GM23338 (cell line): ENCODE results near the gene SLX4IP. TPM values are rescaled to one million over a fixed set of nuclear protein-coding genes. Genes with fewer than 3 reads are reported as not detected.

ENCODE experiments used
- ATAC-seq: fragments of 200-7000 bp; cut with Tn5 transposase; 3 replicates; pipeline ENCODE4 v1.9.1; 2020
- DNase-seq: peaks from one replicate; pipeline ENCODE4 v3.0.0-alpha.2; 2015; ENCODE audit warnings: low spot score
- H2AFZ ChIP-seq: fragments of 200-600 bp; sonication (generic); 2 replicates; pipeline ENCODE4 v1.8.0; 2016; ENCODE audit warnings: antibody characterized with exemption, mild to moderate bottlenecking, moderate library complexity
- H3F3A ChIP-seq: fragments of 200-600 bp; sonication (generic); replicated peaks from 2 replicates; pipeline ENCODE4 v1.8.0; 2017; ENCODE audit warnings: antibody characterized with exemption, mixed run types, low read depth
- H3K27ac ChIP-seq: fragments of 200-600 bp; sonication (generic); 2 replicates; pipeline ENCODE4 v1.6.1; 2016; ENCODE audit warnings: low read depth
- H3K27me3 ChIP-seq: fragments of 200-600 bp; sonication (generic); 2 replicates; pipeline ENCODE4 v1.8.0; 2016; ENCODE audit warnings: mild to moderate bottlenecking, mixed run types, moderate library complexity; ENCODE audit not compliant: insufficient read depth
- H3K36me3 ChIP-seq: fragments of 200-600 bp; sonication (generic); 2 replicates; pipeline ENCODE4 v1.8.0; 2016; ENCODE audit warnings: mild to moderate bottlenecking; ENCODE audit not compliant: insufficient read depth
- H3K4me1 ChIP-seq: fragments of 200-600 bp; sonication (generic); 2 replicates; pipeline ENCODE4 v1.8.0; 2016; ENCODE audit warnings: mild to moderate bottlenecking, moderate library complexity; ENCODE audit not compliant: insufficient read depth
- H3K4me2 ChIP-seq: fragments of 200-600 bp; sonication (generic); 2 replicates; pipeline ENCODE4 v1.7.1; 2017; ENCODE audit warnings: mixed run types
- H3K4me3 ChIP-seq: fragments of 200-600 bp; sonication (generic); 2 replicates; pipeline ENCODE4 v1.6.1; 2016; ENCODE audit warnings: mixed run types
- H3K79me2 ChIP-seq: fragments of 200-600 bp; sonication (generic); replicated peaks from 2 replicates; pipeline ENCODE4 v1.8.0; 2017; ENCODE audit warnings: mild to moderate bottlenecking; ENCODE audit not compliant: insufficient read depth
- H3K9me2 ChIP-seq: fragments of 200-600 bp; sonication (generic); 2 replicates; pipeline ENCODE4 v1.8.0; 2017; ENCODE audit not compliant: insufficient read depth
- H4K20me1 ChIP-seq: fragments of 200-600 bp; sonication (generic); replicated peaks from 2 replicates; pipeline ENCODE4 v1.8.0; 2017; ENCODE audit warnings: mild to moderate bottlenecking; ENCODE audit not compliant: insufficient read depth
- H3K27ac Mint-ChIP-seq: 2 replicates; pipeline ENCODE4 v1.8.0; 2020; ENCODE audit warnings: inconsistent platforms, mild to moderate bottlenecking, moderate library complexity, mixed read lengths
- H3K27me3 Mint-ChIP-seq: 3 replicates; pipeline ENCODE4 v1.8.0; 2022; ENCODE audit warnings: low read depth, mild to moderate bottlenecking, moderate library complexity, mixed read lengths, inconsistent platforms; ENCODE audit not compliant: insufficient read depth, poor library complexity
- H3K36me3 Mint-ChIP-seq: 3 replicates; pipeline ENCODE4 v1.8.0; 2021; ENCODE audit warnings: low read depth, mild to moderate bottlenecking, inconsistent platforms, moderate library complexity, mixed read lengths
- H3K4me1 Mint-ChIP-seq: 3 replicates; pipeline ENCODE4 v1.8.0; 2020; ENCODE audit warnings: mild to moderate bottlenecking, inconsistent platforms, mixed read lengths
- H3K4me3 Mint-ChIP-seq: 3 replicates; pipeline ENCODE4 v1.8.0; 2021; ENCODE audit warnings: moderate library complexity, mild to moderate bottlenecking, inconsistent platforms, mixed read lengths
- H3K9me3 Mint-ChIP-seq: 3 replicates; pipeline ENCODE4 v1.8.0; 2020; ENCODE audit warnings: moderate library complexity, mild to moderate bottlenecking, inconsistent platforms, mixed read lengths
- CREB1 ChIP-seq: fragments of 250-450 bp; sonication (Bioruptor Pico); IDR thresholded peaks from 2 replicates; pipeline ENCODE4 v1.5.0; 2020; ENCODE audit warnings: low read depth, mild to moderate bottlenecking, moderate library complexity
- EZH2 ChIP-seq: fragments of 200-600 bp; sonication (generic); IDR thresholded peaks from one replicate; pipeline ENCODE4 v1.8.0; 2017; ENCODE audit warnings: antibody characterized with exemption, mild to moderate bottlenecking, low read depth; ENCODE audit not compliant: unreplicated experiment
- EZH2phosphoT487 ChIP-seq: fragments of 200-600 bp; sonication (generic); IDR thresholded peaks from one replicate; pipeline ENCODE4 v1.8.1; 2018; ENCODE audit warnings: antibody characterized with exemption; ENCODE audit not compliant: unreplicated experiment
- JUNB ChIP-seq: IDR thresholded peaks from one replicate; pipeline ENCODE4 v1.6.1; 2016; ENCODE audit warnings: antibody characterized with exemption; ENCODE audit not compliant: unreplicated experiment
- NANOG ChIP-seq: IDR thresholded peaks from 2 replicates; pipeline ENCODE4 v1.6.1; 2016; ENCODE audit warnings: antibody characterized with exemption, borderline replicate concordance
- POLR2AphosphoS5 ChIP-seq: IDR thresholded peaks from 2 replicates; pipeline ENCODE4 v1.6.1; 2016; ENCODE audit warnings: antibody characterized with exemption, low read depth
- ZNF114 ChIP-seq: fragments of 250-450 bp; sonication (Bioruptor Pico); IDR thresholded peaks from 2 replicates; pipeline ENCODE4 v1.5.0; 2020; ENCODE audit warnings: mild to moderate bottlenecking, moderate library complexity
- ZNF331 ChIP-seq: fragments of 250-450 bp; sonication (Bioruptor Pico); IDR thresholded peaks from 2 replicates; pipeline ENCODE4 v1.5.0; 2020; ENCODE audit warnings: low read depth, mild to moderate bottlenecking, moderate library complexity
- polyA plus RNA-seq: library from polyadenylated mRNA; unstranded; fragments of >200 nt; fragmentation: Nextera tagmentation; extraction: Ambion mirVana; gene quantifications from 2 replicates; pipeline ENCODE4 v1.2.1, GENCODE V29; 2016
- total RNA-seq: library from RNA; depleted of rRNA; stranded (reverse); fragments of >200 nt; shearing (Covaris generic); gene quantifications from 2 replicates; pipeline ENCODE4 v1.2.3, GENCODE V29; 2014
- TF ChIP-seq, protein P1 (sequence below), 2 experiments: fragments of 200-600 bp in 1 of 2; sonication (generic) in 1 of 2; conservative IDR thresholded peaks; 2 replicates each; pipeline versions ENCODE4 v1.5.1 to v1.6.1; 2016 to 2017; ENCODE audit warnings: antibody characterized with exemption in 2 of 2, low read depth in 2 of 2, mild to moderate bottlenecking in 2 of 2, moderate library complexity in 1 of 2
- TF ChIP-seq, protein P2 (sequence below): IDR thresholded peaks from one replicate; pipeline ENCODE4 v1.6.1; 2018; ENCODE audit warnings: antibody characterized with exemption; ENCODE audit not compliant: unreplicated experiment
- TF ChIP-seq, protein P3 (sequence below): fragments of 250-450 bp; sonication (Bioruptor Pico); IDR thresholded peaks from 2 replicates; pipeline ENCODE4 v1.5.0; 2020; ENCODE audit warnings: mild to moderate bottlenecking, moderate library complexity

The SLX4IP gene
- total and polyA plus RNA-seq, 2 experiments from 2014 or later: 9.1 to 9.8 TPM

GRCh38 chr20:10462516-10462915 lies 27.4 kb downstream of the SLX4IP start:
- peaks cover 39% of the 10 kb centered on the region for H3K36me3 Mint-ChIP-seq

More at GRCh38 chr20:10462516-10462915, 27.4 kb downstream of the SLX4IP start:
- Mint-ChIP-seq H3K27me3 (no peaks in the 10 kb centered on the region), H3K4me3 (no peak overlapping the region), H3K4me1 (peaks cover 40% of the 10 kb centered on the region), H3K27ac (no peak overlapping the region), H3K9me3 (peaks cover 15% of the 10 kb centered on the region)
- H3K79me2 ChIP-seq: peaks cover 28% of the 10 kb centered on the region
- no peaks in the 10 kb centered on the region for H3K9me2 ChIP-seq
- no peaks in the 10 kb centered on the region for H3F3A ChIP-seq
- no peaks in the 10 kb centered on the region for H3K27me3 ChIP-seq
- H3K36me3 ChIP-seq: no peaks in the 10 kb centered on the region
- H3K4me3 ChIP-seq: no peak overlapping the region
- DNase-seq (no peak), ATAC-seq (no peak)
- TF ChIP-seq POLR2AphosphoS5 (no peak), ZNF331 (CRISPR knock-in tag) (no peak), NANOG (no peak), JUNB (no peak), EZH2 (no peak), CREB1 (CRISPR knock-in tag) (no peak), EZH2phosphoT487 (no peak), ZNF114 (CRISPR knock-in tag) (no peak)
- TF ChIP-seq, protein P1, sequence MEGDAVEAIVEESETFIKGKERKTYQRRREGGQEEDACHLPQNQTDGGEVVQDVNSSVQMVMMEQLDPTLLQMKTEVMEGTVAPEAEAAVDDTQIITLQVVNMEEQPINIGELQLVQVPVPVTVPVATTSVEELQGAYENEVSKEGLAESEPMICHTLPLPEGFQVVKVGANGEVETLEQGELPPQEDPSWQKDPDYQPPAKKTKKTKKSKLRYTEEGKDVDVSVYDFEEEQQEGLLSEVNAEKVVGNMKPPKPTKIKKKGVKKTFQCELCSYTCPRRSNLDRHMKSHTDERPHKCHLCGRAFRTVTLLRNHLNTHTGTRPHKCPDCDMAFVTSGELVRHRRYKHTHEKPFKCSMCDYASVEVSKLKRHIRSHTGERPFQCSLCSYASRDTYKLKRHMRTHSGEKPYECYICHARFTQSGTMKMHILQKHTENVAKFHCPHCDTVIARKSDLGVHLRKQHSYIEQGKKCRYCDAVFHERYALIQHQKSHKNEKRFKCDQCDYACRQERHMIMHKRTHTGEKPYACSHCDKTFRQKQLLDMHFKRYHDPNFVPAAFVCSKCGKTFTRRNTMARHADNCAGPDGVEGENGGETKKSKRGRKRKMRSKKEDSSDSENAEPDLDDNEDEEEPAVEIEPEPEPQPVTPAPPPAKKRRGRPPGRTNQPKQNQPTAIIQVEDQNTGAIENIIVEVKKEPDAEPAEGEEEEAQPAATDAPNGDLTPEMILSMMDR (conservative IDR thresholded peaks at IDR 0.05; ENCODE audit: low read depth in 2 of 2): no peak
- TF ChIP-seq, protein P2, sequence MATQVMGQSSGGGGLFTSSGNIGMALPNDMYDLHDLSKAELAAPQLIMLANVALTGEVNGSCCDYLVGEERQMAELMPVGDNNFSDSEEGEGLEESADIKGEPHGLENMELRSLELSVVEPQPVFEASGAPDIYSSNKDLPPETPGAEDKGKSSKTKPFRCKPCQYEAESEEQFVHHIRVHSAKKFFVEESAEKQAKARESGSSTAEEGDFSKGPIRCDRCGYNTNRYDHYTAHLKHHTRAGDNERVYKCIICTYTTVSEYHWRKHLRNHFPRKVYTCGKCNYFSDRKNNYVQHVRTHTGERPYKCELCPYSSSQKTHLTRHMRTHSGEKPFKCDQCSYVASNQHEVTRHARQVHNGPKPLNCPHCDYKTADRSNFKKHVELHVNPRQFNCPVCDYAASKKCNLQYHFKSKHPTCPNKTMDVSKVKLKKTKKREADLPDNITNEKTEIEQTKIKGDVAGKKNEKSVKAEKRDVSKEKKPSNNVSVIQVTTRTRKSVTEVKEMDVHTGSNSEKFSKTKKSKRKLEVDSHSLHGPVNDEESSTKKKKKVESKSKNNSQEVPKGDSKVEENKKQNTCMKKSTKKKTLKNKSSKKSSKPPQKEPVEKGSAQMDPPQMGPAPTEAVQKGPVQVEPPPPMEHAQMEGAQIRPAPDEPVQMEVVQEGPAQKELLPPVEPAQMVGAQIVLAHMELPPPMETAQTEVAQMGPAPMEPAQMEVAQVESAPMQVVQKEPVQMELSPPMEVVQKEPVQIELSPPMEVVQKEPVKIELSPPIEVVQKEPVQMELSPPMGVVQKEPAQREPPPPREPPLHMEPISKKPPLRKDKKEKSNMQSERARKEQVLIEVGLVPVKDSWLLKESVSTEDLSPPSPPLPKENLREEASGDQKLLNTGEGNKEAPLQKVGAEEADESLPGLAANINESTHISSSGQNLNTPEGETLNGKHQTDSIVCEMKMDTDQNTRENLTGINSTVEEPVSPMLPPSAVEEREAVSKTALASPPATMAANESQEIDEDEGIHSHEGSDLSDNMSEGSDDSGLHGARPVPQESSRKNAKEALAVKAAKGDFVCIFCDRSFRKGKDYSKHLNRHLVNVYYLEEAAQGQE: no peak
- TF ChIP-seq, protein P3, sequence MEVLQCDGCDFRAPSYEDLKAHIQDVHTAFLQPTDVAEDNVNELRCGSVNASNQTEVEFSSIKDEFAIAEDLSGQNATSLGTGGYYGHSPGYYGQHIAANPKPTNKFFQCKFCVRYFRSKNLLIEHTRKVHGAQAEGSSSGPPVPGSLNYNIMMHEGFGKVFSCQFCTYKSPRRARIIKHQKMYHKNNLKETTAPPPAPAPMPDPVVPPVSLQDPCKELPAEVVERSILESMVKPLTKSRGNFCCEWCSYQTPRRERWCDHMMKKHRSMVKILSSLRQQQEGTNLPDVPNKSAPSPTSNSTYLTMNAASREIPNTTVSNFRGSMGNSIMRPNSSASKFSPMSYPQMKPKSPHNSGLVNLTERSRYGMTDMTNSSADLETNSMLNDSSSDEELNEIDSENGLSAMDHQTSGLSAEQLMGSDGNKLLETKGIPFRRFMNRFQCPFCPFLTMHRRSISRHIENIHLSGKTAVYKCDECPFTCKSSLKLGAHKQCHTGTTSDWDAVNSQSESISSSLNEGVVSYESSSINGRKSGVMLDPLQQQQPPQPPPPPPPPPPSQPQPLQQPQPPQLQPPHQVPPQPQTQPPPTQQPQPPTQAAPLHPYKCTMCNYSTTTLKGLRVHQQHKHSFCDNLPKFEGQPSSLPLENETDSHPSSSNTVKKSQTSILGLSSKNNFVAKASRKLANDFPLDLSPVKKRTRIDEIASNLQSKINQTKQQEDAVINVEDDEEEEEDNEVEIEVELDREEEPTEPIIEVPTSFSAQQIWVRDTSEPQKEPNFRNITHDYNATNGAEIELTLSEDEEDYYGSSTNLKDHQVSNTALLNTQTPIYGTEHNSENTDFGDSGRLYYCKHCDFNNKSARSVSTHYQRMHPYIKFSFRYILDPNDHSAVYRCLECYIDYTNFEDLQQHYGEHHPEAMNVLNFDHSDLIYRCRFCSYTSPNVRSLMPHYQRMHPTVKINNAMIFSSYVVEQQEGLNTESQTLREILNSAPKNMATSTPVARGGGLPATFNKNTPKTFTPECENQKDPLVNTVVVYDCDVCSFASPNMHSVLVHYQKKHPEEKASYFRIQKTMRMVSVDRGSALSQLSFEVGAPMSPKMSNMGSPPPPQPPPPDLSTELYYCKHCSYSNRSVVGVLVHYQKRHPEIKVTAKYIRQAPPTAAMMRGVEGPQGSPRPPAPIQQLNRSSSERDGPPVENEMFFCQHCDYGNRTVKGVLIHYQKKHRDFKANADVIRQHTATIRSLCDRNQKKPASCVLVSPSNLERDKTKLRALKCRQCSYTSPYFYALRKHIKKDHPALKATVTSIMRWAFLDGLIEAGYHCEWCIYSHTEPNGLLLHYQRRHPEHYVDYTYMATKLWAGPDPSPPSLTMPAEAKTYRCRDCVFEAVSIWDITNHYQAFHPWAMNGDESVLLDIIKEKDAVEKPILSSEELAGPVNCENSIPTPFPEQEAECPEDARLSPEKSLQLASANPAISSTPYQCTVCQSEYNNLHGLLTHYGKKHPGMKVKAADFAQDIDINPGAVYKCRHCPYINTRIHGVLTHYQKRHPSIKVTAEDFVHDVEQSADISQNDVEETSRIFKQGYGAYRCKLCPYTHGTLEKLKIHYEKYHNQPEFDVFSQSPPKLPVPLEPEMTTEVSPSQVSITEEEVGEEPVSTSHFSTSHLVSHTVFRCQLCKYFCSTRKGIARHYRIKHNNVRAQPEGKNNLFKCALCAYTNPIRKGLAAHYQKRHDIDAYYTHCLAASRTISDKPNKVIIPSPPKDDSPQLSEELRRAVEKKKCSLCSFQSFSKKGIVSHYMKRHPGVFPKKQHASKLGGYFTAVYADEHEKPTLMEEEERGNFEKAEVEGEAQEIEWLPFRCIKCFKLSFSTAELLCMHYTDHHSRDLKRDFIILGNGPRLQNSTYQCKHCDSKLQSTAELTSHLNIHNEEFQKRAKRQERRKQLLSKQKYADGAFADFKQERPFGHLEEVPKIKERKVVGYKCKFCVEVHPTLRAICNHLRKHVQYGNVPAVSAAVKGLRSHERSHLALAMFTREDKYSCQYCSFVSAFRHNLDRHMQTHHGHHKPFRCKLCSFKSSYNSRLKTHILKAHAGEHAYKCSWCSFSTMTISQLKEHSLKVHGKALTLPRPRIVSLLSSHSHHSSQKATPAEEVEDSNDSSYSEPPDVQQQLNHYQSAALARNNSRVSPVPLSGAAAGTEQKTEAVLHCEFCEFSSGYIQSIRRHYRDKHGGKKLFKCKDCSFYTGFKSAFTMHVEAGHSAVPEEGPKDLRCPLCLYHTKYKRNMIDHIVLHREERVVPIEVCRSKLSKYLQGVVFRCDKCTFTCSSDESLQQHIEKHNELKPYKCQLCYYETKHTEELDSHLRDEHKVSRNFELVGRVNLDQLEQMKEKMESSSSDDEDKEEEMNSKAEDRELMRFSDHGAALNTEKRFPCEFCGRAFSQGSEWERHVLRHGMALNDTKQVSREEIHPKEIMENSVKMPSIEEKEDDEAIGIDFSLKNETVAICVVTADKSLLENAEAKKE (CRISPR knock-in tag): no peak
- no peak overlapping the region for H2AFZ ChIP-seq
- H3K27ac ChIP-seq: no peak overlapping the region
- peaks cover 22% of the 10 kb centered on the region for H3K4me1 ChIP-seq
- no peak overlapping the region for H3K4me2 ChIP-seq
- no peaks in the 10 kb centered on the region for H4K20me1 ChIP-seq
